Left lung (tissue), 10 donors: Measurements from ENCODE around the gene FCHO1. TPM values are rescaled to one million over a fixed set of nuclear protein-coding genes. Genes with fewer than 3 reads are reported as not detected.

Experiments
- ATAC-seq: fragments of 200-7000 bp; cut with Tn5 transposase; one replicate; pipeline ENCODE4 v1.9.1; 2020; ENCODE audit warnings: moderate library complexity
- DNase-seq, 4 donors: peaks; one replicate each; pipeline ENCODE4 v3.0.0-alpha.2; 2013 to 2020
- H3K27ac ChIP-seq, 2 donors: fragments of 200-600 bp; sonication (generic) in 1 of 2; one replicate each; pipeline versions ENCODE4 v1.5.0 to v1.8.0; 2020 to 2021
- H3K27me3 ChIP-seq, 2 donors: fragments of 200-600 bp; sonication (generic) in 1 of 2; one replicate each; pipeline versions ENCODE4 v1.5.0 to v1.8.0; 2020 to 2021
- H3K36me3 ChIP-seq, 2 donors: fragments of 200-600 bp; sonication (generic) in 1 of 2; one replicate each; pipeline versions ENCODE4 v1.5.0 to v1.8.0; 2020 to 2021
- H3K4me1 ChIP-seq, 2 donors: fragments of 200-600 bp; one replicate each; pipeline ENCODE4 v1.8.0; 2021
- H3K4me3 ChIP-seq, 2 donors: fragments of 200-600 bp; sonication (generic) in 1 of 2; one replicate each; pipeline versions ENCODE4 v1.5.0 to v1.8.0; 2020 to 2021; ENCODE audit warnings: mild to moderate bottlenecking in 1 of 2
- H3K9me3 ChIP-seq, 2 donors: fragments of 200-600 bp; sonication (generic) in 1 of 2; one replicate each; pipeline versions ENCODE4 v1.5.0 to v1.8.0; 2020 to 2021
- CTCF ChIP-seq, 2 donors: fragments of 200-600 bp; sonication (generic) in 1 of 2; IDR thresholded peaks; one replicate each; pipeline versions ENCODE4 v1.5.0 to v1.8.0; 2021; ENCODE audit warnings: antibody characterized with exemption in 2 of 2
- intact Hi-C, 2 donors: fragments of 100-400 bp; cut with DNase I; formaldehyde crosslinking; loops; one replicate each; pipeline versions ENCODE4 v1.11.2 to v1.14.2; 2022
- polyA plus RNA-seq, 6 donors: library from polyadenylated mRNA; unstranded; fragments of 120-200 nt; gene quantifications; one replicate each; pipeline ENCODE4 v1.2.1, GENCODE V29; 2013; ENCODE audit not compliant: insufficient read length in 6 of 6
- total RNA-seq, 2 donors: library from RNA; stranded (reverse); fragmentation: NEBNext Ultra II Directional; extraction: Animal tissue kit (Norgen Biotek cat#: 25700); gene quantifications; one replicate each; pipeline ENCODE4 v1.2.1, GENCODE V29; 2021
- donor health status: DM: no; HTN: yes; CAD: no.
- donor health status: DM: no; HTN: no; CAD: no.

The FCHO1 gene
- total and polyA plus RNA-seq, 8 donors, result 0.54 to 12.7 (median 1.3) TPM

DNA sequence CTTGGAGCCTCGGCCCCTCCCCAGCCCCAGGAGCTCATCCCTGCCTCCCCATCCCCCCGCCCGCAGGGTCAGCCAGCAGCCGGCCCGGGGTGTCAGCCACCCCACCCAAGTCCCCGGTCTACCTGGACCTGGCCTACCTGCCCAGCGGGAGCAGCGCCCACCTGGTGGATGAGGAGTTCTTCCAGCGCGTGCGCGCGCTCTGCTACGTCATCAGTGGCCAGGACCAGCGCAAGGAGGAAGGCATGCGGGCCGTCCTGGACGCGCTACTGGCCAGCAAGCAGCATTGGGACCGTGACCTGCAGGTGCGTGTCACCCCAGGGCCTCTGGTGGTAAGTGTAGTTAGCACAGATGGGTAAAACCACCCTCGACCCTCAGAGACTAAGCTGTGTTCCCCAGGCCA is 18.1 kb upstream of the FCHO1 start:
- no peak for TF ChIP-seq CTCF (IDR thresholded peaks at IDR 0.05)
- DNase-seq (no peak), ATAC-seq (no peak)
- peaks cover 0 to 100% of the 10 kb centered on the region in 2 donors for H3K36me3 ChIP-seq
- H3K27ac ChIP-seq, result no peak overlapping the region
- intact Hi-C loops, result no loop called here
- no peaks in the 10 kb centered on the region for H3K27me3 ChIP-seq
- H3K9me3 ChIP-seq, result no peaks in the 10 kb centered on the region
- no peak overlapping the region for H3K4me3 ChIP-seq
- H3K4me1 ChIP-seq, result peaks cover 0 to 35% of the 10 kb centered on the region in 2 donors

GRCh38 chr19:17734146-17734545 is 17.1 kb upstream of the FCHO1 start:
- no peaks in the 10 kb centered on the region for H3K9me3 ChIP-seq
- DNase-seq (no peak), ATAC-seq (no peak)
- H3K27me3 ChIP-seq, result no peaks in the 10 kb centered on the region
- TF ChIP-seq CTCF (IDR thresholded peaks at IDR 0.05), result no peak
- H3K27ac ChIP-seq, result no peak overlapping the region
- no peak overlapping the region for H3K4me3 ChIP-seq
- intact Hi-C loops, result no loop called here
- H3K4me1 ChIP-seq, result peaks cover 0 to 36% of the 10 kb centered on the region in 2 donors
- H3K36me3 ChIP-seq, result peaks cover 0 to 95% of the 10 kb centered on the region in 2 donors

DNA sequence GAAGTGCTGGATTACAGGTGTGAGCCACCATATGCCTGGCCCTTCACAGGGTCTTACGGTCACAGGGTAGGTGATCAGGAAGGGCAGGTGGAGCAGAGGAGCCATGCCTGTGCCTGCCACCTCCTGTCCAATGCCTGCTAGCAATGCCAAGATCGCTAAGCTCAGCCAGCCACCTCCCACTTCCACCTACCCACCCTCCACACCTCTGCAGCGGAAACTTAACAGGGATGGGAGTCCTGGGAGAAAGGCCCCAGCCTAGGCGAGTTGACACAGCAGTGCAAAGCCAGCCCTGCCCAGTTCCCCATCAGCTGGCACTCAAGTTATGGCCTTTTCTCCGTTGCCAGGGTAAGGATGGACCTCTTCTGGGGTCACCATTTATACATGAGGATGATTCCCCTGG is 15.9 kb upstream of the FCHO1 start:
- TF ChIP-seq CTCF (IDR thresholded peaks at IDR 0.05), result no peak
- ATAC-seq (no peak), DNase-seq (no peak)
- H3K27me3 ChIP-seq, result no peaks in the 10 kb centered on the region
- H3K4me3 ChIP-seq, result no peak overlapping the region
- no peaks in the 10 kb centered on the region for H3K9me3 ChIP-seq
- H3K27ac ChIP-seq, result no peak overlapping the region
- H3K4me1 ChIP-seq, result peaks cover 0 to 26% of the 10 kb centered on the region in 2 donors
- peaks cover 0 to 82% of the 10 kb centered on the region in 2 donors for H3K36me3 ChIP-seq
- intact Hi-C loops, result no loop called here

DNA sequence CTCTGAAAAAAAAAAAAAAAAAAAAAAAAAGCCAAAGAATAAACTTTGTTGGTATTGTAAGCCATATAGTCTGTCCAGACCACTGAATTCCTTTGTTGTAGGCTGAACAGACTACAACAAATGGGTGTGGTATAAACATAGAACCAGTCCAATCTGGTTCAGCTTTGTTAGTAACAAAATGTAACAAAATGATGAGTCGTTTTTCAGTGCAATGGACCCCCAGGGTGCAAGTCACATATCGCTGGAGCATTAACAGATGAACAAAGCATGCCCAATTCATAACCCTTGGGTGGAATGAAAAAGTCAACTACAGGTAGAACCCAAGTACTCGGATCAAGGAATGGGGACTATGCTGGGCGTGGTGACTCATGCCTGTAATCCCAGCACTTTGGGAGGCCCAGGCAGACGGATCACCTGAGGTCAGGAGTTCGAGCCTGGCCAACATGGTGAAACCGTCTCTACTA is 13.6 kb upstream of the FCHO1 start:
- H3K4me3 ChIP-seq, result no peak overlapping the region
- intact Hi-C loops, result no loop called here
- no peak overlapping the region for H3K27ac ChIP-seq
- no peaks in the 10 kb centered on the region for H3K9me3 ChIP-seq
- H3K27me3 ChIP-seq, result no peaks in the 10 kb centered on the region
- ATAC-seq, result no peak
- TF ChIP-seq CTCF (IDR thresholded peaks at IDR 0.05), result no peak
- DNase-seq, result no peak
- peaks cover 0 to 8% of the 10 kb centered on the region in 2 donors for H3K4me1 ChIP-seq
- peaks cover 0 to 59% of the 10 kb centered on the region in 2 donors for H3K36me3 ChIP-seq

- Histone ChIP-seq H3K4me1 (peaks cover 0 to 8% of the 10 kb centered on the region in 2 donors), H3K4me3 (no peak overlapping the region), H3K27me3 (no peaks in the 10 kb centered on the region), H3K36me3 (peaks cover 0 to 43% of the 10 kb centered on the region in 2 donors), H3K9me3 (no peaks in the 10 kb centered on the region), H3K27ac (no peak overlapping the region)
- ATAC-seq, result peak; percentile 53
- TF ChIP-seq CTCF (IDR thresholded peaks at IDR 0.05), result no peak
- no peak for DNase-seq
- intact Hi-C loops, result no loop called here
Observed at GRCh38 chr19:17739121-17739875, 12.0 kb upstream of the FCHO1 start.
